ENCODE data around the gene CHD3.
A peak's percentile ranks its signal among the peaks of the same experiment; 100 is the strongest.

Gene CHD3

GRCh38 chr17:7852919-7853690, 35.5 kb upstream of the CHD3 start:
- Histone ChIP-seq H3K36me3 (ENCODE audit: control insufficient read depth, insufficient read depth, low read length) (peaks cover 21% of the 10 kb centered on the region), H3K9ac (ENCODE audit: low read length) (no peak overlapping the region), H3K27ac (ENCODE audit: low read depth, low read length) (no peak overlapping the region), H3K27me3 (ENCODE audit: control insufficient read depth, insufficient read depth, low read length) (no peaks in the 10 kb centered on the region), H3K4me1 (ENCODE audit: control insufficient read depth, insufficient read depth, low read length) (peaks cover 8% of the 10 kb centered on the region), H3K4me3 (ENCODE audit: low read length) (no peak overlapping the region)

DNA sequence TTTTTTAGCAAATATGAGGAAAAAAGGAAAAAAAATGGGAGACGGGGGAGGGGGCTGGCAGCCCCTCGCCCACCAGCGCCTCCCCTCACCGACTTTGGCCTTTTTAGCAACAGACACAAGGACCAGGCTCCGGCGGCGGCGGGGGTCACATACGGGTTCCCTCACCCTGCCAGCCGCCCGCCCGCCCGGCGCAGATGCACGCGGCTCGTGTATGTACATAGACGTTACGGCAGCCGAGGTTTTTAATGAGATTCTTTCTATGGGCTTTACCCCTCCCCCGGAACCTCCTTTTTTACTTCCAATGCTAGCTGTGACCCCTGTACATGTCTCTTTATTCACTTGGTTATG, 34.9 kb upstream of the CHD3 start:
- Histone ChIP-seq H3K9ac (ENCODE audit: low read length) (no peak overlapping the region), H3K27me3 (ENCODE audit: control insufficient read depth, insufficient read depth, low read length) (no peaks in the 10 kb centered on the region), H3K36me3 (ENCODE audit: control insufficient read depth, insufficient read depth, low read length) (peaks cover 21% of the 10 kb centered on the region), H3K4me3 (ENCODE audit: low read length) (no peak overlapping the region), H3K4me1 (ENCODE audit: control insufficient read depth, insufficient read depth, low read length) (peaks cover 10% of the 10 kb centered on the region), H3K27ac (ENCODE audit: low read depth, low read length) (no peak overlapping the region)

DNA sequence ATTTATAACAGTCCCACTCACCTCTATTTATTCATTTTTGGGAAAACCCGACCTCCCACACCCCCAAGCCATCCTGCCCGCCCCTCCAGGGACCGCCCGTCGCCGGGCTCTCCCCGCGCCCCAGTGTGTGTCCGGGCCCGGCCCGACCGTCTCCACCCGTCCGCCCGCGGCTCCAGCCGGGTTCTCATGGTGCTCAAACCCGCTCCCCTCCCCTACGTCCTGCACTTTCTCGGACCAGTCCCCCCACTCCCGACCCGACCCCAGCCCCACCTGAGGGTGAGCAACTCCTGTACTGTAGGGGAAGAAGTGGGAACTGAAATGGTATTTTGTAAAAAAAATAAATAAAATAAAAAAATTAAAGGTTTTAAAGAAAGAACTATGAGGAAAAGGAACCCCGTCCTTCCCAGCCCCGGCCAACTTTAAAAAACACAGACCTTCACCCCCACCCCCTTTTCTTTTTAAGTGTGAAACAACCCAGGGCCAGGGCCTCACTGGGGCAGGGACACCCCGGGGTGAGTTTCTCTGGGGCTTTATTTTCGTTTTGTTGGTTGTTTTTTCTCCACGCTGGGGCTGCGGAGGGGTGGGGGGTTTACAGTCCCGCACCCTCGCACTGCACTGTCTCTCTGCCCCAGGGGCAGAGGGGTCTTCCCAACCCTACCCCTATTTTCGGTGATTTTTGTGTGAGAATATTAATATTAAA, 34.4 kb upstream of the CHD3 start:
- H3K36me3 ChIP-seq (ENCODE audit: control insufficient read depth, insufficient read depth, low read length): peaks cover 20% of the 10 kb centered on the region
- peaks cover 15% of the 10 kb centered on the region for H3K4me1 ChIP-seq (ENCODE audit: control insufficient read depth, insufficient read depth, low read length)
- no peak overlapping the region for H3K27ac ChIP-seq (ENCODE audit: low read depth, low read length)
- H3K9ac ChIP-seq (ENCODE audit: low read length): no peak overlapping the region
- H3K4me3 ChIP-seq (ENCODE audit: low read length): no peak overlapping the region
- no peaks in the 10 kb centered on the region for H3K27me3 ChIP-seq (ENCODE audit: control insufficient read depth, insufficient read depth, low read length)

DNA sequence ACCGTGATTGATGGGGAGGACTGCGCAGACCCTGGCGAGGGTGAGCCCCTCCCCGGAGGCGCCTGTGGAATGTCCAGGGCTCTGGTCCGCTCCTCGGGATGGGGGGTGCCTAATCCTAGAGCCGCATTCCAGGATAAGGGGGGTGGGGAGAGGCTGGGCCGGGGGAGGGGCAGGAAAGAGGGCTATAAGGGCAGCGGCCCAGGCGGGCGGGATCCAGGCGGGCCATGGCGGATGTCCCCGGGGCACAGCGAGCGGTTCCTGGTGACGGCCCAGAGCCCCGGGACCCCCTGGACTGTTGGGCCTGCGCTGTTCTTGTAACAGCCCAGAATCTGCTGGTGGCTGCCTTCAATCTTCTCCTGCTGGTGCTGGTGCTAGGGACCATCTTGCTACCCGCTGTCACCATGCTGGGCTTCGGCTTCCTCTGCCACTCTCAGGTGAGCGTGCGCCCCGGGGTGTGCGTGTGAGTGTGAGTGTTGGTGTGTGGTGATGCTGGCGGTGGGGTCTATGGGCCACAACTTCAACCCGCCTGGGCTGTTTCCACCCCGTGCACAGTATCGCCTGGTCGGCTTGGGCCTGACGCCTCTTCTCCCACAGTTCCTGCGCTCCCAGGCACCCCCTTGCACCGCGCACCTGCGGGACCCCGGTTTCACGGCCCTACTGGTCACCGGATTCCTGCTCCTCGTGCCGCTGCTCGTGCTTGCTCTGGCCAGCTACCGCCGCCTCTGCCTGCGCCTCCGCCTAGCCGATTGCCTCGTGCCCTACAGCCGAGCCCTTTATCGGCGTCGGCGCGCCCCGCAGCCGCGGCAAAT, 33.5 kb upstream of the CHD3 start, which contains the start of gene TMEM88:
Gene TMEM88 (plus strand): TSS at position 216 of the 809 bp plus-strand sequence. CDS start 9 bp downstream, at position 225.
- H3K36me3 ChIP-seq (ENCODE audit: control insufficient read depth, insufficient read depth, low read length): peaks cover 13% of the 10 kb centered on the region
- peak within 1 kb of the TSS; percentile 94 for H3K4me3 ChIP-seq (ENCODE audit: low read length)
- no peak within 1 kb of the TSS for H3K9ac ChIP-seq (ENCODE audit: low read length)
- H3K27ac ChIP-seq (ENCODE audit: low read depth, low read length): peak within 1 kb of the TSS; percentile 3
- H3K4me1 ChIP-seq (ENCODE audit: control insufficient read depth, insufficient read depth, low read length): peaks cover 15% of the 10 kb centered on the region
- no peaks in the 10 kb centered on the region for H3K27me3 ChIP-seq (ENCODE audit: control insufficient read depth, insufficient read depth, low read length)

- no peak overlapping the region for H3K9ac ChIP-seq (ENCODE audit: low read length)
- no peaks in the 10 kb centered on the region for H3K27me3 ChIP-seq (ENCODE audit: control insufficient read depth, insufficient read depth, low read length)
- peak overlapping the region; percentile 3 for H3K27ac ChIP-seq (ENCODE audit: low read depth, low read length)
- H3K36me3 ChIP-seq (ENCODE audit: control insufficient read depth, insufficient read depth, low read length): peaks cover 11% of the 10 kb centered on the region
- peaks cover 15% of the 10 kb centered on the region for H3K4me1 ChIP-seq (ENCODE audit: control insufficient read depth, insufficient read depth, low read length)
- peak overlapping the region; percentile 94 for H3K4me3 ChIP-seq (ENCODE audit: low read length)
These were observed 33.0 kb upstream of the CHD3 start for GRCh38 chr17:7855660-7856010.

DNA sequence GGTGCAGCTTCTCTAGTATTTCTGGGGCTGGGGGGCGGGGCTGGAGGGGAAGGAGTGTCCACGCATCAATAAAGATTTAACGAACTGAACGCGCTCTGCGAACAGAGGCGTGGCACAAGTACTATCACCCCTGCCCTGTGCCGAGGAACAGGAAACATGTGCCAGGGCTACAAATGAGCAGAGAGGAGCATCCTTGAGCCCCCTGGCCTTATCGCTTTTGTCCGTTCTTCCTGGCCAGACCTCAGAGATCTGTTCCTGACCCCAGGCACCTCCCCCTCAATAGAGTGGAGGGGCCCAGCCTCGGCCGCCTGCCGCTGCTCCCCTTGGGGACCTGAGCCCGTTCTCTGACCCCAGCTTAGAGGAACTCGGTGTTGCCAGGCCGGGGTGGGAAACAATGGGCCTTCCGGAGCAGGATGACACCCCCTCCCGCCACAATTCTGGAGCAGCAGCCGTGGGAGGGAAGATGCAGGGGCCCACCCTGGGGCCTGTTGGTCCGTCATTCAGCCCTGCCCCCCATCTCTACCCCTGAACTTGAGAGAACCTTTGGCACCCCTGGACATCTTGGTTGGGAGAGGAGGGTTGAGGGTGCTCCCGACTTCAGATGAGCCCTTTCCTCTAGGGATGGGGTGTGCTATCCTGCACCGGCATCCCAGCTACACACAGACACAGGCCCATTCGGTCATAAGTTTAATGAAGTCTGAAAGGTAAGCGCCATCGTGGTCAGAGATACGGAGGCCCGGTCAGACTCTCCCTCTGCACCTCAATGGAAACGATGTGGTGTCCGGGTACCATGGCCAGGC, 32.4 kb upstream of the CHD3 start:
- Histone ChIP-seq H3K9ac (ENCODE audit: low read length) (peak overlapping the region; percentile 35), H3K27me3 (ENCODE audit: control insufficient read depth, insufficient read depth, low read length) (no peaks in the 10 kb centered on the region), H3K27ac (ENCODE audit: low read depth, low read length) (peak overlapping the region; percentile 92), H3K36me3 (ENCODE audit: control insufficient read depth, insufficient read depth, low read length) (peaks cover 7% of the 10 kb centered on the region), H3K4me1 (ENCODE audit: control insufficient read depth, insufficient read depth, low read length) (peaks cover 15% of the 10 kb centered on the region), H3K4me3 (ENCODE audit: low read length) (peak overlapping the region; percentile 94)

DNA sequence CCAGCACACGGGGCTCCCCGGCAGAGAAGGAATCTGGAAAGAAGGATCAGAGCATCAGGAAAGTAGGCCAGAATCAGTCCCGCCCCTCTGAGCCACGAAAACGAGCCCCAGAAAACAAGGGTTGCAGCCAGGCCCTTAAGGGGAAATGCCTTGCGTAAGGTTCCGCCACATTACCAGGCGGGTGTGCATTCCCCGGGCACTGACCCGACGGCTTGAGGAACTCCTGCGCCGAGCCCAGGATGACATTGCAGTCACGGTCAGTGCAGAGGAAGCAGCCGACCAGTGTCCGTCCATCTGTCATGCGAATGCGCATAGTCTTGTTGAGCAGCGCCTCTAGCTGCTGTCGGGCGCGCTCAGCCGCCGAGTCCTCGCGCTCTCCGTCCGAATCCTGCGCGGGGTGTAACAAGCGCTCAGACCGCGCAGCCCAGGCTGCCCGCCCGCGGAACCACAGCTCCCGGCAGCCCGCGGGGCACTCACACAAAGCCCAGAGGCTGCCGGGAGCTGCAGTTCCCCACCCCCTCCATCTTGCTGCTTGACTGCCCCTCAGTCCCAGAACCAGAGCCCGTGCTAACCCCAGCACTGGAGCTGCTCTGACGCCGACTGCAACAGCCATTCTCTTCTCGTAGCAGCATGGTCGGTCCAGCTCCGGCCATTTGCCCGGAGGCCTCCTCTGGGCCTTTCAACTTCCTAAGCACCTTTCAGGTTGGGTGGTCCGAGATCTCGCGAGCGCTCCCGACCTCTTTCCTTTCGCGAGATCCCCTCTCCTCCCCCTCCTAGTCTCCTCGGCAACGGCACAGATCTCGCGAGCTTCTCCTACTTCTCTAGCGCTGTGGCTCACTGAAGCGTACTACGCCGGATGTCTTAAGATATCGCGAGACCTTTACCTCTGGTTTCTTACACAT, 31.5 kb upstream of the CHD3 start, which contains the start of gene NAA38:
Gene NAA38 (minus strand): TSS at position 749 of the 902 bp plus-strand sequence. CDS start 96 bp downstream, at position 653.
- Histone ChIP-seq H3K4me3 (ENCODE audit: low read length) (peak within 1 kb of the TSS; percentile 94), H3K4me1 (ENCODE audit: control insufficient read depth, insufficient read depth, low read length) (peaks cover 15% of the 10 kb centered on the region), H3K9ac (ENCODE audit: low read length) (peak within 1 kb of the TSS; percentile 56), H3K36me3 (ENCODE audit: control insufficient read depth, insufficient read depth, low read length) (peaks cover 7% of the 10 kb centered on the region), H3K27me3 (ENCODE audit: control insufficient read depth, insufficient read depth, low read length) (no peaks in the 10 kb centered on the region), H3K27ac (ENCODE audit: low read depth, low read length) (peak within 1 kb of the TSS; percentile 92)

DNA sequence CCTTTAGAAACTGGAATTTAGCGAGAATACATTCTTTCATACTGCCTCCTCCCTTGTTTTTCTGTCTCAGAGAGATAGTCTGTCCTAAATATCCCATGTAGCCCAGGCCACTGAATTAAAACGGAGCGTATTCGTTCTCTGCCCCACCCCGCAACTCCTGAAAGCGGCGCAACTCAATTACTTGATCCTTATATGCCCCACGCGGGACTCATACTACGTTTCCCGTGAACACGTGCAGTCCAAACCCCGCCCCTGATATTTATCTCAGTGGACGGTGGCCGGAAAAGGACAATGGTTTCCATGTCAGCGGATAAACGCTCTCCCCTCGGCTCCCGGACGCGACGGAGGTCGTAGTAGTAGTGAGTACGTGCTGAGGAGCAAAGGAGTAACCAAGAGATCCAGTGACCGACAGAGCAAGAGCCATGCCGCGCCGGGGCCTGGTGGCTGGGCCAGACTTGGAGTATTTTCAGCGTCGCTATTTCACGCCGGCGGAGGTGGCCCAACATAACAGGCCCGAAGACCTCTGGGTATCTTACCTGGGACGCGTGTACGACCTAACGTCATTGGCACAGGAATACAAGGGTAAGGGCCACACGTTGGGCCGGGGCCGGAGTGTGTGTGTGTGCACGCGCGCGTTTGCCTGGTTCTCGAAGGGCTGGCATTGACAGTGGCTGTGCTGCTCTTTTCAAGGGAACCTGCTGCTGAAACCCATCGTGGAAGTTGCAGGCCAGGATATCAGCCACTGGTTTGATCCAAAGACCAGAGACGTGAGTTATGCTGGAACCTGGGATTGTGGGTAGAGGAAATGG, 30.7 kb upstream of the CHD3 start, which contains the start of gene CYB5D1:
Gene CYB5D1 (plus strand): TSS at position 291 of the 809 bp plus-strand sequence. CDS start 132 bp downstream, at position 423.
- Histone ChIP-seq H3K4me1 (ENCODE audit: control insufficient read depth, insufficient read depth, low read length) (peaks cover 15% of the 10 kb centered on the region), H3K36me3 (ENCODE audit: control insufficient read depth, insufficient read depth, low read length) (peaks cover 3% of the 10 kb centered on the region), H3K4me3 (ENCODE audit: low read length) (peak within 1 kb of the TSS; percentile 94), H3K27ac (ENCODE audit: low read depth, low read length) (peak within 1 kb of the TSS; percentile 92), H3K27me3 (ENCODE audit: control insufficient read depth, insufficient read depth, low read length) (no peaks in the 10 kb centered on the region), H3K9ac (ENCODE audit: low read length) (peak within 1 kb of the TSS; percentile 56)

GRCh38 chr17:7858522-7858810, 30.1 kb upstream of the CHD3 start:
- H3K36me3 ChIP-seq (ENCODE audit: control insufficient read depth, insufficient read depth, low read length): no peaks in the 10 kb centered on the region
- peaks cover 15% of the 10 kb centered on the region for H3K4me1 ChIP-seq (ENCODE audit: control insufficient read depth, insufficient read depth, low read length)
- H3K9ac ChIP-seq (ENCODE audit: low read length): peak overlapping the region; percentile 33
- no peaks in the 10 kb centered on the region for H3K27me3 ChIP-seq (ENCODE audit: control insufficient read depth, insufficient read depth, low read length)
- peak overlapping the region; percentile 92 for H3K27ac ChIP-seq (ENCODE audit: low read depth, low read length)
- H3K4me3 ChIP-seq (ENCODE audit: low read length): peak overlapping the region; percentile 94

DNA sequence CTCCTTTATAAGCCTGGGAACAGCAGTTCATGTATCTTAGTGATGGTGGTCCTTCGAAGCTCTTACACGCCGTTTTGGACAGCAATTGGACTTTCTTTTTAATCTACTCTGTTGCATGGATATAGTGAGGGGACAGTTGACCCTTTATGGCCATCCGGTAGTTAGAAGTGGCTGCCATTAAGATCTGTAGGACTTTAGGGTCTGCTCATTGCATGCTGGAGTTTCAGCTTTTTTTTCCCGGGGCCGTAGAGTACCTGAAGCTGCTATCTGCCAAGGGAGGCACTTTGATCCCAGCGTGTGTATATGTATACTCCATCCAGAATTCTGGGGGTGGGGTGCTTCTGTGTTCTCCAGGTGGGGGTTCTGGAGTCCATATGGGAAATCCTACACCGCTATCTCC, 29.6 kb upstream of the CHD3 start:
- no peaks in the 10 kb centered on the region for H3K36me3 ChIP-seq (ENCODE audit: control insufficient read depth, insufficient read depth, low read length)
- H3K27me3 ChIP-seq (ENCODE audit: control insufficient read depth, insufficient read depth, low read length): no peaks in the 10 kb centered on the region
- H3K9ac ChIP-seq (ENCODE audit: low read length): no peak overlapping the region
- peaks cover 15% of the 10 kb centered on the region for H3K4me1 ChIP-seq (ENCODE audit: control insufficient read depth, insufficient read depth, low read length)
- H3K4me3 ChIP-seq (ENCODE audit: low read length): peak overlapping the region; percentile 94
- H3K27ac ChIP-seq (ENCODE audit: low read depth, low read length): no peak overlapping the region

All from rectal smooth muscle tissue (tissue), 1 donor.